ENCODE results near the gene EPB41. TPM values are rescaled to one million over a fixed set of nuclear protein-coding genes. Genes with fewer than 3 reads are reported as not detected.

EPB41 gene
- total RNA-seq, 2 experiments from 2014 or later = 138 to 145 TPM

DNA sequence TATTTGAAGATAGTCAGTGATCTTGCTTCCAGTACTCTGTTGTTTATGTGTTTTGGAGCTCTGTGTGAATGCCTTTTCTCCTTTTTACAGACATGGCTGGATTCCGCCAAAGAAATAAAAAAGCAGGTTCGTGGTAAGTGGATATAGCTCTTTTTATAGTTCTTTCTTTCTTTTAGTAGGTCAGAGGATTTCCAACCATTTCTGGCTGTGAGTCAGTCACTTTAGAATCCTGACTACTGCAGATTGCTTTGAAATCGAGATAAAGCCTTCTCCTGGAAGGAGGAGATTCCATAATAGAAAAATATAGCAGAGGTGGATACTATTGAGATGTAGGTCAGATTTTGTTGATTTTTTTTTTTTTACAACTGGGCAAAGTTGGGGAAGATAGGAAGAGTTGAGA is 97.4 kb downstream of the EPB41 start:
- ATAC-seq (ENCODE audit: poor library complexity) (no peak), DNase-seq (no peak)
- H3K27ac ChIP-seq (ENCODE audit: low read depth in 1 of 2, low read length in 2 of 2) = no peak overlapping the region
- no peaks in the 10 kb centered on the region for H3K27me3 ChIP-seq (ENCODE audit: control insufficient read depth in 1 of 2, insufficient read depth in 2 of 2, low read length in 2 of 2)
- Mint-ChIP-seq H3K27ac (peak overlapping the region; percentile 52), H3K27me3 (no peaks in the 10 kb centered on the region), H3K36me3 (ENCODE audit: low read depth) (peaks cover 64% of the 10 kb centered on the region), H3K4me1 (ENCODE audit: low read depth) (peaks cover 26% of the 10 kb centered on the region), H3K4me3 (no peak overlapping the region), H3K9me3 (no peaks in the 10 kb centered on the region)
- H3K9me3 ChIP-seq (ENCODE audit: control insufficient read depth in 1 of 2, insufficient read depth in 1 of 2, low read length in 2 of 2) = no peaks in the 10 kb centered on the region
- H3K4me1 ChIP-seq (ENCODE audit: insufficient read depth, low read length) = no peaks in the 10 kb centered on the region
- H3K36me3 ChIP-seq (ENCODE audit: insufficient read depth, low read length) = peaks cover 59% of the 10 kb centered on the region
- intact Hi-C loops (cut with DNase I, micrococcal nuclease) = no loop called here
- POLR2A ChIA-PET = no interaction called here
- CTCF ChIA-PET = interaction anchor here (0.5 kb wide), 1 partner anchor 137 kb away, joined by 3 read pairs; no protein-coding TSS in a partner anchor
- H3K4me3 ChIP-seq (ENCODE audit: low read length) = no peak overlapping the region
- TF ChIP-seq CTCF (IDR thresholded peaks at IDR 0.05) = no peak

DNA sequence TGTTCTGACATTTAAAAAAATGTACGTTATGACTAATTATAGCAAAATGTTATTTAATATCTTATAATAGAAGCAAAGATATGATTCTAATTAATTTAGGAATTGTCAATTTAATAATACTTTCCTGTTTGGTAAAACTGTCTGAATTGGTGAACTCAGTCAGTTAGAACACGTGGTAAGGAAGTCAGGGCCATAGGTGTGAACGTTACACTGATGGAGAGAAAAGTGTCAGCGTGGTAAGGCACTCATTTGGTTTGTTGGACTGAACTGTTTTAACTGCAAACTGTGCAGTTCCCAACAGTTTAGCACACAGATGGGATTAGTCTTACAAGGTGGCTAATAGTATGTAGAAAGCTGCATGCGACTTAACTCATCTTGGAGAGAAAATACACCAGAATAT is 102.9 kb downstream of the EPB41 start:
- CTCF ChIA-PET = no interaction called here
- Mint-ChIP-seq H3K4me1 (ENCODE audit: low read depth) (no peaks in the 10 kb centered on the region), H3K36me3 (ENCODE audit: low read depth) (peaks cover 63% of the 10 kb centered on the region), H3K27ac (no peak overlapping the region), H3K27me3 (no peaks in the 10 kb centered on the region), H3K4me3 (no peak overlapping the region), H3K9me3 (no peaks in the 10 kb centered on the region)
- Histone ChIP-seq H3K4me3 (ENCODE audit: low read length) (no peak overlapping the region), H3K9me3 (ENCODE audit: control insufficient read depth in 1 of 2, insufficient read depth in 1 of 2, low read length in 2 of 2) (no peaks in the 10 kb centered on the region), H3K27me3 (ENCODE audit: control insufficient read depth in 1 of 2, insufficient read depth in 2 of 2, low read length in 2 of 2) (no peaks in the 10 kb centered on the region), H3K27ac (ENCODE audit: low read depth in 1 of 2, low read length in 2 of 2) (no peak overlapping the region), H3K36me3 (ENCODE audit: insufficient read depth, low read length) (peaks cover 60% of the 10 kb centered on the region), H3K4me1 (ENCODE audit: insufficient read depth, low read length) (no peaks in the 10 kb centered on the region)
- intact Hi-C loops (cut with DNase I, micrococcal nuclease) = no loop called here
- no peak for TF ChIP-seq CTCF (IDR thresholded peaks at IDR 0.05)
- no peak for ATAC-seq (ENCODE audit: poor library complexity)
- peak in 1 of 14 experiments; percentile 18 for DNase-seq
- POLR2A ChIA-PET = no interaction called here

DNA sequence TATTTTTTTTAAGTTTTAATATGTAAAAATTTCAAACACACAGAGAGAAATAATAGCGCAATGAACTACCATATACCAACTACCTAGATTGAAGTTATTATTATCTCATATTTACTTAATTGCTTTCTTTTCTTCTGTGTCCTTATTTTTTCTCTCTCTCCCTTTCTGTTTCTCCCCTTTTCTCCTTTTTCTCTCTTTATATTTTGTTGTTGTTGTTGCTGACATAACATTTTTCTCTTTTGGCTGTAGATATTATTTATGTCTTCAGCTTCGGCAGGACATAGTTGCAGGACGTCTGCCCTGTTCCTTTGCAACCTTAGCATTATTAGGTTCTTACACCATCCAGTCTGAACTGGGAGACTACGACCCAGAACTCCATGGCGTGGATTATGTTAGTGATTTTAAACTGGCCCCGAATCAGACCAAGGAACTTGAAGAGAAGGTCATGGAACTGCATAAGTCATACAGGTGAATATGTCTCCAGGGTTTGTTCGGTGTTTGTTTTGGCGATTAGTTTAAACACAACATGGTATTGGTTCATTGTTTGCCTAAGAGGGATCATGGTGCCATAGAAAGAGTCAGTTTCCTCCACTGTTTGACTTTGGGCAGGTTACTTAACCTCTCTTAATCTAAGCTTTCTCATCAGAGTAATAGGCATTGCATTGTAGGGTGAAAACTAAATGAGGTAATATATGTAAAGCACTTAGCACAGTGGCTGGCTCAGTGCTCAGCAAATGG is 103.8 kb downstream of the EPB41 start:
- H3K27me3 ChIP-seq (ENCODE audit: control insufficient read depth in 1 of 2, insufficient read depth in 2 of 2, low read length in 2 of 2) = no peaks in the 10 kb centered on the region
- ChIA-PET POLR2A (interaction anchor here (0.7 kb wide), 1 partner anchor 150 kb away, joined by 3 read pairs; no protein-coding TSS in a partner anchor), CTCF (interaction anchor here (0.9 to 1.8 kb wide), 2 partner anchors 10 to 15 kb away, joined by 3 to 7 read pairs; no protein-coding TSS in a partner anchor)
- no peaks in the 10 kb centered on the region for H3K4me1 ChIP-seq (ENCODE audit: insufficient read depth, low read length)
- H3K9me3 ChIP-seq (ENCODE audit: control insufficient read depth in 1 of 2, insufficient read depth in 1 of 2, low read length in 2 of 2) = no peaks in the 10 kb centered on the region
- Mint-ChIP-seq H3K36me3 (ENCODE audit: low read depth) (peaks cover 56% of the 10 kb centered on the region), H3K9me3 (no peaks in the 10 kb centered on the region), H3K27ac (no peak overlapping the region), H3K27me3 (no peaks in the 10 kb centered on the region), H3K4me1 (ENCODE audit: low read depth) (no peaks in the 10 kb centered on the region), H3K4me3 (no peak overlapping the region)
- DNase-seq (no peak), ATAC-seq (ENCODE audit: poor library complexity) (no peak)
- no peak overlapping the region for H3K27ac ChIP-seq (ENCODE audit: low read depth in 1 of 2, low read length in 2 of 2)
- H3K4me3 ChIP-seq (ENCODE audit: low read length) = no peak overlapping the region
- H3K36me3 ChIP-seq (ENCODE audit: insufficient read depth, low read length) = peaks cover 56% of the 10 kb centered on the region
- TF ChIP-seq CTCF (IDR thresholded peaks at IDR 0.05) = no peak
- intact Hi-C loops (cut with DNase I, micrococcal nuclease) = no loop called here

Measured in CD4-positive, alpha-beta T cell (primary cell).